Pancreas (tissue), 10 donors: ENCODE results near the gene UBE3B. TPM values are rescaled to one million over a fixed set of nuclear protein-coding genes. Genes with fewer than 3 reads are reported as not detected.
A peak's percentile ranks its signal among the peaks of the same experiment; 100 is the strongest.

ENCODE experiments used
- ATAC-seq, 4 donors: fragments of 200-7000 bp; cut with Tn5 transposase; one replicate each; pipeline versions ENCODE4 v1.8.0 to v1.9.1; 2020; ENCODE audit warnings: mild to moderate bottlenecking in 4 of 4, moderate library complexity in 4 of 4
- DNase-seq, 6 donors: peaks; one replicate each; pipeline ENCODE4 v3.0.0-alpha.2; 2020
- FAIRE-seq: peaks from 2 replicates; lab custom pipeline; 2012; peaks lifted over from hg19 to GRCh38; lab: Jason Lieb, UNC
- H3K27ac ChIP-seq, 4 donors: fragments of 200-600 bp; sonication (generic); 1 replicate in 3 of 4; 2 replicates in 1 of 4; pipeline versions ENCODE4 v1.5.0 to v1.8.0; 2020
- H3K27me3 ChIP-seq, 4 donors: fragments of 200-600 bp; one replicate each; pipeline ENCODE4 v1.8.0; 2021
- H3K36me3 ChIP-seq, 3 donors: fragments of 200-600 bp; sonication (generic) in 1 of 3; one replicate each; pipeline versions ENCODE4 v1.5.0 to v1.8.0; 2020 to 2021
- H3K4me1 ChIP-seq, 3 donors: fragments of 200-600 bp; one replicate each; pipeline ENCODE4 v1.8.0; 2021
- H3K4me3 ChIP-seq, 4 donors: fragments of 200-600 bp; sonication (generic) in 2 of 4; one replicate each; pipeline versions ENCODE4 v1.5.0 to v1.8.0; 2020 to 2021
- H3K9me3 ChIP-seq, 4 donors: fragments of 200-600 bp; one replicate each; pipeline ENCODE4 v1.8.0; 2021
- CTCF ChIP-seq, 4 donors: fragments of 200-600 bp; sonication (generic) in 3 of 4; IDR thresholded peaks; one replicate each; pipeline versions ENCODE4 v1.5.0 to v1.8.0; 2021; ENCODE audit warnings: antibody characterized with exemption in 4 of 4
- WGBS, 2 donors: extraction: QIAGEN DNeasy Blood & Tissue Kit; methylation state at CpG; one replicate each; pipeline ENCODE4 v1.1.7; 2013; 5-methylcytosine and 5-hydroxymethylcytosine counted together
- intact Hi-C, 3 donors: fragments of 100-400 bp; cut with DNase I; formaldehyde crosslinking; loops; one replicate each; pipeline versions ENCODE4 v1.11.1 to v1.14.2; 2022
- polyA plus RNA-seq, 2 donors: library from polyadenylated mRNA; stranded (reverse); fragments of 200-250 nt; gene quantifications; one replicate each; pipeline ENCODE4 v1.2.3, GENCODE V29; 2013
- total RNA-seq, 6 donors: library from RNA; stranded (reverse); fragmentation: NEBNext Ultra II Directional in 4 of 6; extraction: Animal tissue kit (Norgen Biotek cat#: 25700) in 4 of 6; gene quantifications; one replicate each; pipeline versions ENCODE4 v1.2.1 to v1.2.4, GENCODE V29; 2021 to 2023
- donor health status: healthy with polysubstance abuse.
- donor health status: DM: no; HTN: no; CAD: no; lungs with moderate emphysema.
- donor health status: DM: no; HTN: no; CAD: no.
- donor health status: control.
- donor health status: control.
- donor health status: Bipolar disorder and iron deficiency.
- donor health status: DM: yes; HTN: yes; CAD: no.
- donor health status: DM: no; HTN: no; CAD: no.
- donor health status: DM: no; HTN: no; CAD: no.
- donor health status: DM: yes; HTN: yes; CAD: no.

The UBE3B gene
- total and polyA plus RNA-seq, 8 donors: 9.8 to 25.6 (median 13.8) TPM

GRCh38 chr12:109555431-109556315 lies 78.2 kb downstream of the UBE3B start:
- H3K4me1 ChIP-seq: no peaks in the 10 kb centered on the region
- H3K36me3 ChIP-seq: no peaks in the 10 kb centered on the region
- H3K27me3 ChIP-seq: no peaks in the 10 kb centered on the region
- no peak for FAIRE-seq
- H3K9me3 ChIP-seq: no peaks in the 10 kb centered on the region
- peak; percentile 24 to 57 (median 38) for ATAC-seq
- TF ChIP-seq CTCF (IDR thresholded peaks at IDR 0.05): no peak
- intact Hi-C loops: no loop called here
- H3K27ac ChIP-seq: no peak overlapping the region
- WGBS, 2 donors: 35 to 41% methylated on average over 18 of the region's 18 CpGs
- DNase-seq: no peak
- H3K4me3 ChIP-seq: no peak overlapping the region

- H3K4me1 ChIP-seq: no peaks in the 10 kb centered on the region
- no peak for FAIRE-seq
- DNase-seq: no peak
These were observed 79.8 kb downstream of the UBE3B start for GRCh38 chr12:109557200-109557599.

GRCh38 chr12:109557805-109558204 lies 80.4 kb downstream of the UBE3B start:
- FAIRE-seq: no peak

More at GRCh38 chr12:109557200-109557599, 79.8 kb downstream of the UBE3B start:
- TF ChIP-seq CTCF (IDR thresholded peaks at IDR 0.05): no peak
- Histone ChIP-seq H3K9me3 (no peaks in the 10 kb centered on the region), H3K36me3 (no peaks in the 10 kb centered on the region), H3K27me3 (no peaks in the 10 kb centered on the region), H3K4me3 (no peak overlapping the region), H3K27ac (no peak overlapping the region)
- intact Hi-C loops: no loop called here
- WGBS, 2 donors: 91 to 97% methylated on average over 10 of the region's 10 CpGs
- ATAC-seq: no peak

GRCh38 chr12:109558374-109559199 lies 81.2 kb downstream of the UBE3B start:
- H3K4me3 ChIP-seq: no peak overlapping the region
- no peak overlapping the region for H3K27ac ChIP-seq
- intact Hi-C loops: no loop called here
- no peak for TF ChIP-seq CTCF (IDR thresholded peaks at IDR 0.05)
- H3K36me3 ChIP-seq: no peaks in the 10 kb centered on the region
- no peaks in the 10 kb centered on the region for H3K27me3 ChIP-seq
- WGBS, 2 donors: 95 to 96% methylated on average over 22 to 25 of the region's 25 CpGs
- no peaks in the 10 kb centered on the region for H3K9me3 ChIP-seq
- H3K4me1 ChIP-seq: no peaks in the 10 kb centered on the region
- FAIRE-seq (no peak), ATAC-seq (no peak), DNase-seq (no peak)

More at GRCh38 chr12:109557805-109558204, 80.4 kb downstream of the UBE3B start:
- H3K4me3 ChIP-seq: no peak overlapping the region
- no peaks in the 10 kb centered on the region for H3K27me3 ChIP-seq
- ATAC-seq (no peak), DNase-seq (no peak)
- 91% methylated on average over 12 of the region's 12 CpGs for WGBS, 2 donors
- no peak overlapping the region for H3K27ac ChIP-seq
- TF ChIP-seq CTCF (IDR thresholded peaks at IDR 0.05): no peak
- H3K4me1 ChIP-seq: no peaks in the 10 kb centered on the region
- no peaks in the 10 kb centered on the region for H3K9me3 ChIP-seq
- H3K36me3 ChIP-seq: no peaks in the 10 kb centered on the region
- intact Hi-C loops: no loop called here
